H1 (cell line): ENCODE measurements around the gene PHLDB3. TPM values are rescaled to one million over a fixed set of nuclear protein-coding genes. Genes with fewer than 3 reads are reported as not detected.
"Not testable (repeated sequence)": the region's sequence is repeated elsewhere in the genome, so short reads cannot be mapped to it uniquely, and the experiment has no call there.

ENCODE experiments used
- CTCF ChIA-PET: fragments of 300-600 bp; sonication (Branson Sonifier 250); formaldehyde crosslinking; loops from one replicate; lab custom pipeline; 2021; ENCODE audit not compliant: partially characterized antibody; lab: Charles Lee
- POLR2A ChIA-PET: fragments of 300-600 bp; sonication (Branson Sonifier 250); formaldehyde crosslinking; loops from one replicate; lab custom pipeline; 2021; ENCODE audit warnings: inconsistent platforms; ENCODE audit not compliant: partially characterized antibody; lab: Charles Lee
- DNase-seq, 2 experiments: peaks; one replicate each; pipeline versions ENCODE4 v3.0.0 to v3.0.0-alpha.2; 2010 to 2022; ENCODE audit warnings: low spot score in 2 of 2, low read depth in 1 of 2, mixed read lengths in 1 of 2
- FAIRE-seq: peaks from 2 replicates; lab custom pipeline; 2011; peaks lifted over from hg19 to GRCh38; lab: Jason Lieb, UNC
- H2AFZ ChIP-seq: 2 replicates; pipeline ENCODE4 v1.8.1; 2012; ENCODE audit warnings: low read length, inconsistent platforms
- H2AK5ac ChIP-seq: 2 replicates; pipeline ENCODE4 v1.6.1; 2013; ENCODE audit warnings: low read depth, low read length
- H2BK120ac ChIP-seq: replicated peaks from 2 replicates; pipeline ENCODE3; 2013; ENCODE audit warnings: low read depth, low read length, inconsistent platforms
- H2BK12ac ChIP-seq: 2 replicates; pipeline ENCODE4 v1.6.1; 2013; ENCODE audit warnings: low read depth, low read length
- H2BK15ac ChIP-seq: 2 replicates; pipeline ENCODE4 v1.6.1; 2013; ENCODE audit warnings: low read length
- H2BK20ac ChIP-seq: 2 replicates; pipeline ENCODE4 v1.6.1; 2013; ENCODE audit warnings: low read length
- H2BK5ac ChIP-seq: 2 replicates; pipeline ENCODE4 v1.6.1; 2013; ENCODE audit warnings: low read depth, low read length
- H3K14ac ChIP-seq: 2 replicates; pipeline ENCODE4 v1.6.1; 2013; ENCODE audit warnings: inconsistent platforms; ENCODE audit not compliant: insufficient read length
- H3K18ac ChIP-seq: 2 replicates; pipeline ENCODE4 v1.6.1; 2013; ENCODE audit warnings: low read length; ENCODE audit errors: extremely low read depth
- H3K23ac ChIP-seq: 2 replicates; pipeline ENCODE4 v1.6.1; 2013; ENCODE audit warnings: inconsistent platforms; ENCODE audit not compliant: insufficient read length
- H3K23me2 ChIP-seq: 2 replicates; pipeline ENCODE4 v1.6.1; 2013; ENCODE audit warnings: low read depth, low read length
- H3K27ac ChIP-seq: 2 replicates; pipeline ENCODE4 v1.6.1; 2011; ENCODE audit warnings: low read depth, low read length, inconsistent platforms
- H3K27me3 ChIP-seq, 4 experiments: replicated peaks in 1 of 4; 1 replicate in 1 of 4; 2 replicates in 3 of 4; pipeline versions ENCODE4 v1.6.1 to v1.8.1; 2011 to 2013; ENCODE audit warnings: low read length in 3 of 4, mild to moderate bottlenecking in 3 of 4, inconsistent platforms in 2 of 4, mixed read lengths in 2 of 4, moderate library complexity in 1 of 4; ENCODE audit not compliant: control insufficient read depth in 3 of 4, insufficient read depth in 3 of 4; ENCODE audit errors: extremely low read depth in 1 of 4
- H3K36me3 ChIP-seq, 4 experiments: 2 replicates each; pipeline versions ENCODE4 v1.6.1 to v1.8.1; 2011 to 2013; ENCODE audit warnings: mild to moderate bottlenecking in 4 of 4, low read length in 3 of 4, moderate library complexity in 2 of 4, control low read depth in 1 of 4, inconsistent platforms in 1 of 4; ENCODE audit not compliant: insufficient read depth in 4 of 4, control insufficient read depth in 2 of 4
- H3K4ac ChIP-seq: replicated peaks from 2 replicates; pipeline ENCODE3; 2013; ENCODE audit warnings: low read length, low read depth, mixed read lengths, inconsistent platforms; ENCODE audit not compliant: insufficient read length
- H3K4me1 ChIP-seq, 4 experiments: replicated peaks in 1 of 4; 1 replicate in 1 of 4; 2 replicates in 3 of 4; pipeline versions ENCODE4 v1.6.1 to v1.8.1; 2011 to 2013; ENCODE audit warnings: low read length in 3 of 4, inconsistent platforms in 2 of 4, mixed read lengths in 1 of 4; ENCODE audit not compliant: insufficient read depth in 4 of 4, control insufficient read depth in 3 of 4
- H3K4me2 ChIP-seq, 2 experiments: 2 replicates each; pipeline versions ENCODE4 v1.6.1 to v1.8.1; 2011 to 2013; ENCODE audit warnings: low read depth in 2 of 2, low read length in 2 of 2, control low read depth in 1 of 2, inconsistent platforms in 1 of 2, mild to moderate bottlenecking in 1 of 2; ENCODE audit not compliant: insufficient read depth in 1 of 2
- H3K4me3 ChIP-seq, 4 experiments: fragments of 200-600, 300-600 bp in 1 of 4; sonication (generic), shearing (Covaris generic), sonication (Bioruptor Twin) in 1 of 4; 2 replicates each; pipeline versions ENCODE4 v1.5.1 to v1.8.1; 2011 to 2016; ENCODE audit warnings: low read length in 4 of 4, low read depth in 3 of 4, control low read depth in 2 of 4, inconsistent platforms in 2 of 4, mild to moderate bottlenecking in 2 of 4, mixed read lengths in 1 of 4, moderate library complexity in 1 of 4; ENCODE audit not compliant: insufficient read depth in 2 of 4; ENCODE audit errors: extremely low read depth in 1 of 4
- H3K56ac ChIP-seq: replicated peaks from 2 replicates; pipeline ENCODE3; 2013; ENCODE audit warnings: low read depth, mild to moderate bottlenecking, mixed read lengths, low read length, inconsistent platforms; ENCODE audit not compliant: insufficient read length
- H3K79me1 ChIP-seq: 2 replicates; pipeline ENCODE4 v1.6.1; 2013; ENCODE audit warnings: low read depth, low read length, control low read depth
- H3K79me2 ChIP-seq, 2 experiments: 2 replicates each; pipeline versions ENCODE4 v1.6.1 to v1.8.1; 2012 to 2013; ENCODE audit warnings: low read length in 2 of 2, mild to moderate bottlenecking in 2 of 2, inconsistent platforms in 1 of 2; ENCODE audit not compliant: insufficient read depth in 2 of 2, control insufficient read depth in 1 of 2
- H3K9ac ChIP-seq, 4 experiments: replicated peaks in 1 of 4; 1 replicate in 1 of 4; 2 replicates in 3 of 4; pipeline versions ENCODE4 v1.6.1 to v1.8.1; 2011 to 2013; ENCODE audit warnings: low read depth in 3 of 4, low read length in 3 of 4, control low read depth in 2 of 4, mild to moderate bottlenecking in 2 of 4, moderate library complexity in 2 of 4, inconsistent platforms in 1 of 4; ENCODE audit errors: extremely low read depth in 1 of 4
- H3K9me3 ChIP-seq, 2 experiments: 2 replicates each; pipeline versions ENCODE4 v1.6.1 to v1.8.1; 2012 to 2013; ENCODE audit warnings: mild to moderate bottlenecking in 2 of 2, moderate library complexity in 2 of 2, control low read depth in 1 of 2, inconsistent platforms in 1 of 2, low read depth in 1 of 2, low read length in 1 of 2, mixed read lengths in 1 of 2; ENCODE audit not compliant: insufficient read depth in 2 of 2
- H4K20me1 ChIP-seq, 2 experiments: replicated peaks in 1 of 2; 2 replicates each; pipeline versions ENCODE3 to v1.8.1; 2011 to 2013; ENCODE audit warnings: inconsistent platforms in 2 of 2, low read length in 2 of 2, mild to moderate bottlenecking in 1 of 2; ENCODE audit not compliant: insufficient read depth in 2 of 2, control insufficient read depth in 1 of 2
- H4K5ac ChIP-seq: 2 replicates; pipeline ENCODE4 v1.6.1; 2013; ENCODE audit warnings: low read length, low read depth, mixed read lengths, inconsistent platforms; ENCODE audit not compliant: insufficient read length
- H4K8ac ChIP-seq: 2 replicates; pipeline ENCODE4 v1.8.0; 2013; ENCODE audit warnings: mild to moderate bottlenecking, moderate library complexity, low read length, inconsistent platforms; ENCODE audit not compliant: insufficient read depth; ENCODE audit errors: extremely low read depth
- H4K91ac ChIP-seq: replicated peaks from 2 replicates; pipeline ENCODE3; 2013; ENCODE audit warnings: low read length, mixed read lengths, inconsistent platforms; ENCODE audit not compliant: insufficient read length
- BCL11A ChIP-seq, 2 experiments: IDR thresholded peaks; one replicate each; pipeline ENCODE4 v1.6.1; 2011; ENCODE audit warnings: low read depth in 2 of 2, low read length in 2 of 2, mild to moderate bottlenecking in 2 of 2
- CHD2 ChIP-seq: IDR thresholded peaks from 2 replicates; pipeline ENCODE4 v1.6.1; 2012; ENCODE audit warnings: low read length, improper control_type of control experiment
- GABPA ChIP-seq: IDR thresholded peaks from 2 replicates; pipeline ENCODE4 v1.6.1; 2011; ENCODE audit warnings: mild to moderate bottlenecking, low read length, moderate library complexity, borderline replicate concordance; ENCODE audit not compliant: insufficient read depth
- GTF2F1 ChIP-seq: IDR thresholded peaks from 2 replicates; pipeline ENCODE4 v1.6.1; 2012; ENCODE audit warnings: low read depth, low read length, improper control_type of control experiment, borderline replicate concordance
- NANOG ChIP-seq: IDR thresholded peaks from 2 replicates; pipeline ENCODE4 v1.6.1; 2011; ENCODE audit warnings: low read length, low read depth, mild to moderate bottlenecking, inconsistent platforms; ENCODE audit not compliant: insufficient read depth, poor library complexity, severe bottlenecking
- RXRA ChIP-seq: IDR thresholded peaks from 2 replicates; pipeline ENCODE4 v1.6.1; 2011; ENCODE audit warnings: low read depth, mild to moderate bottlenecking, low read length, moderate library complexity; ENCODE audit not compliant: insufficient read depth
- SAP30 ChIP-seq: fragments of 300-600 bp; sonication (generic); IDR thresholded peaks from 2 replicates; pipeline ENCODE4 v1.7.1; 2012; ENCODE audit warnings: low read length, moderate library complexity, mild to moderate bottlenecking, inconsistent platforms; ENCODE audit not compliant: insufficient read depth, insufficient replicate concordance
- SP2 ChIP-seq: IDR thresholded peaks from 2 replicates; pipeline ENCODE4 v1.6.1; 2012; ENCODE audit warnings: mild to moderate bottlenecking, low read length, inconsistent platforms
- TEAD4 ChIP-seq: IDR thresholded peaks from 2 replicates; pipeline ENCODE4 v1.6.1; 2012; ENCODE audit warnings: low read depth, low read length, inconsistent platforms, mixed read lengths
- WGBS, 2 experiments: shearing (Covaris generic) in 1 of 2; methylation state at CpG; one replicate each; pipeline versions ENCODE4 v1.1.6 to v1.1.7; 2013 to 2015; ENCODE audit warnings: low lambda C conversion rate in 2 of 2, mixed read lengths in 2 of 2, inconsistent platforms in 1 of 2, low coverage in 1 of 2, missing lambda C conversion rate in 1 of 2; ENCODE audit not compliant: insufficient replicate concordance in 2 of 2, insufficient coverage in 1 of 2, insufficient read length in 1 of 2; ENCODE audit errors: extremely low coverage in 1 of 2, missing lambda C conversion rate in 1 of 2; 5-methylcytosine and 5-hydroxymethylcytosine counted together
- polyA plus RNA-seq, 7 experiments: library from polyadenylated mRNA; depleted of rRNA in 3 of 7; stranded (reverse) in 5 of 7; unstranded in 2 of 7; fragments of >200 nt in 5 of 7; fragments of 200-250 nt in 2 of 7; gene quantifications; 1 replicate in 5 of 7; 2 replicates in 1 of 7; 4 replicates in 1 of 7; pipeline versions ENCODE4 v1.2.1 to v1.2.3, GENCODE V29; 2011 to 2013; ENCODE audit warnings: missing spikeins in 2 of 7, mixed read lengths in 2 of 7
- total RNA-seq: library from RNA; stranded (reverse); fragmentation: NEBNext Ultra II Directional; extraction: Animal tissue kit (Norgen Biotek cat#: 25700); gene quantifications from 2 replicates; pipeline ENCODE4 v1.2.1, GENCODE V29; 2021
- TF ChIP-seq, protein P1 (sequence below): IDR thresholded peaks from 2 replicates; pipeline ENCODE4 v1.6.1; 2012; ENCODE audit warnings: inconsistent platforms

The PHLDB3 gene
- total and polyA plus RNA-seq, 2 of the 8 experiments (the other 6 are each of a cell fraction or from before 2014, with no cell fraction given) = 4.0 to 8.5 TPM

DNA sequence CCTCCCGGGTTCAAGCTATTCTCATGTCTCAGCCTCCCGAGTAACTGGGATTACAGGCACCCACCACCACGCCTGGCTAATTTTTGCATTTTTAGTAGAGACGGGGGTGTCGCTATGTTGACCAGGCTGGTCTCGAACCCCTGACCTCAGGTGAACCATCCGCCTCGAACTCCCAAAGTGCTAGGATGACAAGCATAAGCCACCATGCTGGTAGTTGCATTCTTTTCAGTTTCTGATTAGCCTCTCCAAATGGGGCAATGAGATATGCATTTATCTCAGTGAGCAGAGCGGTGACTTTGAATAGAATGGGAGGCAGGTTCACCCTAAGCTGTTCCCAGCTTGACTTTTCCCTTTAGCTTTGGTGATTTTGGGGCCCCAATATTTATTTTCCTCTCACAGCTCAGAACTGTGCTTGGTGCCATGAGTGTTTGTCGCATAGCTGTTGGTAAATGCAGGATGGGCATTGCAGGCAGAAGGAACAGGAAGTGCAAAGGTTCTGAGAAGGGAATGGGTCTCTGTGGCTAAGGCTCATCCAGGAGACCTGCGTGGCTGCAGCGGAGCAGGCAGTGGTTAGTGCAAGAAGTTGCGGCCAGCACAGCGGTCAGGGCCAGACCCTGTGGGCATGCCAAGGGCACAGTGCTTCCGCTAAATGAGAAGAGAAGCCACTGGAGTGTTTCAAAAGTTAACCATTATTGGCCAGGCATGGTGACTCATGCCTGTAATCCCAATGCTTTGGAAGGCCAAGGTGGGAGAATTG lies 59.8 kb downstream of the PHLDB3 start (continued):
- TF ChIP-seq, protein P1, sequence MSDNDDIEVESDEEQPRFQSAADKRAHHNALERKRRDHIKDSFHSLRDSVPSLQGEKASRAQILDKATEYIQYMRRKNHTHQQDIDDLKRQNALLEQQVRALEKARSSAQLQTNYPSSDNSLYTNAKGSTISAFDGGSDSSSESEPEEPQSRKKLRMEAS = no peak
- TF ChIP-seq RXRA = no peak
- TF ChIP-seq SAP30 = no peak
- no peak for TF ChIP-seq GABPA
- no peak for TF ChIP-seq NANOG
- TF ChIP-seq BCL11A (IDR thresholded peaks at IDR 0.05; ENCODE audit: low read depth in 2 of 2, low read length in 2 of 2) = no peak
- TF ChIP-seq CHD2 = no peak
- no peak for TF ChIP-seq SP2
- TF ChIP-seq GTF2F1 = no peak
- no peak for TF ChIP-seq TEAD4
- TF ChIP-seq, all 59 proteins: peak for 0

DNA sequence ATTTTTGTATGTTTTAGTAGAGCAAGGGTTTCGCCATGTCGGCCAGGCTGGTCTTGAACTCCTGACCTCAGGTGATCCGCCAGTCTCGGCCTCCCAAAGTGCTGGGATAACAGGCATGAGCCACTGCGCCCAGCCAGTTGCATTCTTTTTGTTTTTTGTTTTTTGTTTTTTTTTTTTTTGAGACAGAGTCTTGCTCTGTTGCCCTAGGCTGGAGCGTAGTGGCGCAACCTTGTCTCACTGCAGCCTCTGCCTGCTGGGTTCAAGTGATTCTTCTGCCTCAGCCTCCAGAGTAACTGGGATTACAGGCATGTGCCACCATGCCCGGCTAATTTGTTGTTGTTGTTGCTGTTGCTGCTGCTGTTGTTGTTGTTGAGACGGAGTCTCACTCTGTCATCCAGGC lies 60.5 kb downstream of the PHLDB3 start:
- H3K4ac ChIP-seq, H4K8ac ChIP-seq, H3K4me2 ChIP-seq, H3K27ac ChIP-seq, DNase-seq, H3K79me1 ChIP-seq, H2BK5ac ChIP-seq, H2AFZ ChIP-seq, H4K5ac ChIP-seq, H2AK5ac ChIP-seq, H3K27me3 ChIP-seq, H2BK15ac ChIP-seq, H2BK12ac ChIP-seq, H3K23me2 ChIP-seq, H3K79me2 ChIP-seq, FAIRE-seq, H4K20me1 ChIP-seq, H3K9me3 ChIP-seq, H3K23ac ChIP-seq, H4K91ac ChIP-seq, H3K36me3 ChIP-seq, H3K18ac ChIP-seq, H2BK20ac ChIP-seq, H3K9ac ChIP-seq, H3K56ac ChIP-seq, H2BK120ac ChIP-seq, H3K4me3 ChIP-seq, H3K14ac ChIP-seq, H3K4me1 ChIP-seq: not testable (repeated sequence)
- 92% methylated on average over 9 of the region's 9 CpGs; no CpG with 5 or more reads in 1 of the 2 experiments for WGBS, 2 experiments
- ChIA-PET POLR2A (interaction anchor here (1.5 to 1.8 kb wide), 2 partner anchors 19 to 88 kb away, joined by 3 to 4 read pairs; no protein-coding TSS in a partner anchor), CTCF (interaction anchor here (0.6 to 6.5 kb wide), 4 partner anchors 11 to 1321 kb away, joined by 3 to 192 read pairs (median 24); partner anchors contain the start of gene ETHE1)
